NCI-H1694 (cell line): ENCODE results near the gene RAB24.
"Not testable (repeated sequence)": the region's sequence is repeated elsewhere in the genome, so short reads cannot be mapped to it uniquely, and the experiment has no call there.

Experiments
- DNase-seq: peaks from one replicate; lab custom pipeline; 2025; lab: John Stamatoyannopoulos, UW

The RAB24 gene

GRCh38 chr5:177295924-177296323 is 7.6 kb downstream of the RAB24 start:
- no peak for DNase-seq

- no peak for DNase-seq
These were observed 8.9 kb downstream of the RAB24 start for GRCh38 chr5:177294632-177295031.

GRCh38 chr5:177293819-177294581 is 9.5 kb downstream of the RAB24 start:
- DNase-seq, result no peak

GRCh38 chr5:177291735-177292134 is 11.8 kb downstream of the RAB24 start:
- DNase-seq, result no peak

- no peak for DNase-seq
These were observed 12.5 kb downstream of the RAB24 start for GRCh38 chr5:177290816-177291596.

- DNase-seq, result no peak
These were observed 15.3 kb downstream of the RAB24 start for GRCh38 chr5:177288191-177288590.

GRCh38 chr5:177276886-177277285 is 26.6 kb downstream of the RAB24 start:
- DNase-seq, result no peak

- DNase-seq, result no peak
These were observed 27.6 kb downstream of the RAB24 start for GRCh38 chr5:177275883-177276282.

GRCh38 chr5:177271113-177271512 is 32.4 kb downstream of the RAB24 start:
- DNase-seq, result no peak

- DNase-seq, result no peak
These were observed 32.9 kb downstream of the RAB24 start for GRCh38 chr5:177270653-177271052.

- DNase-seq, result no peak
These were observed 33.5 kb downstream of the RAB24 start for GRCh38 chr5:177269976-177270375.

- DNase-seq, result no peak
These were observed 34.2 kb downstream of the RAB24 start for GRCh38 chr5:177269232-177269895.

- DNase-seq, result no peak
These were observed 38.1 kb downstream of the RAB24 start for GRCh38 chr5:177265395-177265794.

- no peak for DNase-seq
These were observed 39.3 kb downstream of the RAB24 start for GRCh38 chr5:177264178-177264577.

GRCh38 chr5:177261510-177261909 is 42.0 kb downstream of the RAB24 start:
- DNase-seq, result no peak

GRCh38 chr5:177260961-177261360 is 42.6 kb downstream of the RAB24 start:
- no peak for DNase-seq

- DNase-seq, result not testable (repeated sequence)
These were observed 44.8 kb downstream of the RAB24 start for GRCh38 chr5:177258711-177259110.

GRCh38 chr5:177256296-177256695 is 47.2 kb downstream of the RAB24 start:
- no peak for DNase-seq

- no peak for DNase-seq
These were observed 50.3 kb downstream of the RAB24 start for GRCh38 chr5:177253252-177253651.
